Suprapubic skin (tissue), 4 donors: Measurements from ENCODE around the gene GRB10. TPM values are rescaled to one million over a fixed set of nuclear protein-coding genes. Genes with fewer than 3 reads are reported as not detected.

Experiments used
- DNase-seq, 2 donors: peaks; one replicate each; pipeline ENCODE4 v3.0.0-alpha.2; 2019; ENCODE audit warnings: low spot score in 2 of 2
- H3K27ac ChIP-seq: fragments of 200-600 bp; sonication (generic); one replicate; pipeline ENCODE4 v1.5.1; 2019
- H3K27me3 ChIP-seq: fragments of 200-600 bp; sonication (generic); one replicate; pipeline ENCODE4 v1.5.1; 2019
- H3K36me3 ChIP-seq: fragments of 200-600 bp; sonication (generic); one replicate; pipeline ENCODE4 v1.5.1; 2019
- H3K4me1 ChIP-seq: fragments of 200-600 bp; sonication (generic); one replicate; pipeline ENCODE4 v1.5.1; 2019
- H3K4me3 ChIP-seq: fragments of 200-600 bp; sonication (generic); one replicate; pipeline ENCODE4 v1.5.1; 2019; ENCODE audit warnings: mild to moderate bottlenecking
- H3K9me3 ChIP-seq: fragments of 200-600 bp; sonication (generic); one replicate; pipeline ENCODE4 v1.5.1; 2019
- EP300 ChIP-seq: sonication (generic); formaldehyde crosslinking; IDR thresholded peaks from one replicate; pipeline ENCODE4 v1.6.1; 2017; ENCODE audit warnings: antibody characterized with exemption
- POLR2A ChIP-seq, 2 donors: fragments of 450-650 bp; IDR thresholded peaks; one replicate each; pipeline ENCODE4 v1.6.1; 2017; ENCODE audit warnings: antibody characterized with exemption in 2 of 2, mild to moderate bottlenecking in 2 of 2, moderate library complexity in 2 of 2
- POLR2AphosphoS5 ChIP-seq, 3 donors: sonication (generic); formaldehyde crosslinking; IDR thresholded peaks; one replicate each; pipeline ENCODE4 v1.6.1; 2017; ENCODE audit warnings: antibody characterized with exemption in 3 of 3
- WGBS: methylation state at CpG from one replicate; pipeline ENCODE4 v1.1.5; 2018; 5-methylcytosine and 5-hydroxymethylcytosine counted together
- total RNA-seq, 4 donors: library from RNA; depleted of rRNA; stranded (reverse); fragments of >200 nt; gene quantifications; one replicate each; pipeline ENCODE4 v1.1.0, GENCODE V29; 2016
- TF ChIP-seq, protein P1 (sequence below), 2 donors: fragments of 200-600 bp in 1 of 2; fragments of 450-650 bp in 1 of 2; sonication (generic) in 1 of 2; IDR thresholded peaks; one replicate each; pipeline ENCODE4 v1.5.1; 2016 to 2019; ENCODE audit warnings: antibody characterized with exemption in 2 of 2, mild to moderate bottlenecking in 1 of 2, moderate library complexity in 1 of 2

GRB10 gene
- total RNA-seq, 4 donors from 2014 or later = 7.8 to 56.2 (median 11.5) TPM

DNA sequence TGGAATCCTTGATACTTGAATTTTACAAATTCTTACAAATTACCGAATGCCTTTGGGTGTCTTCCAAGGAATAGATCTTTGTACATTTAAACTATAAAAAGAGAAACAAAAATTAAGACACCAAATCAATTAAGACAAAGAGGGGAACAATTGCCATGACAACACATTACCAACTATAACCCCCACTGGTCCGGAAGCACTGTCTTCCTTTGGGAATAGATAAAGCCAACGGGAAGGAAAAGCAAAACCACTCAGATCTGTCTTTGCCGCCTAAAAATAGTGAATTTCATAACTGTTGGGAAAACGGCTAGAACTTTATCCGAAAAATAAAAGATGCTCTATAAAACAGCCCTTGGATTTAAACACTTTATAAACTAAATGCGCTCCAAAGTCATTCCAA lies 37.4 kb downstream of the GRB10 start:
- Histone ChIP-seq H3K9me3 (no peaks in the 10 kb centered on the region), H3K4me1 (peaks cover 10% of the 10 kb centered on the region), H3K4me3 (no peak overlapping the region), H3K27ac (no peak overlapping the region), H3K36me3 (peaks cover 4% of the 10 kb centered on the region), H3K27me3 (no peaks in the 10 kb centered on the region)
- TF ChIP-seq POLR2A (IDR thresholded peaks at IDR 0.05) (no peak), POLR2AphosphoS5 (IDR thresholded peaks at IDR 0.05) (no peak)
- WGBS = 80% methylated on average over 7 of the region's 7 CpGs
- DNase-seq = no peak

DNA sequence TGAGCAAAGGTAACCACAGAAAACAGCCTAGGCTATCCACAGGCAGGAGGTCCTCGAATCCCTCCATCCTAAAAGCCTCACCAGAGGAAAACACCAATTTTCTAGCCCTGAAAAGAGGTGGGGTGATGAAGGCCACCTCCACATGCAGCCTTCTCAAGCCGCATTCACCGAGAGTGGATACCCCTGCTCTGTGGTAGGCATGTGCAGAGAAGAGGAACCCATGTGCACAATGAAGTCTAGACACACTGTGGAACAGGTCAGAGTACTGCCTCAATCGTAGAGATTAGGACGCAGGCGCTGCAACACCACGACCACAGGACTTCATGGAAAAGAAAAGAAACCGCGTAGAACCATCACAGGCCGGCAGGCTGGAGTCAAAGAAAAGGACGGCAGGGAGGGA lies 38.8 kb downstream of the GRB10 start:
- TF ChIP-seq POLR2AphosphoS5 (IDR thresholded peaks at IDR 0.05) (no peak), POLR2A (IDR thresholded peaks at IDR 0.05) (no peak), EP300 (no peak)
- TF ChIP-seq, protein P1, sequence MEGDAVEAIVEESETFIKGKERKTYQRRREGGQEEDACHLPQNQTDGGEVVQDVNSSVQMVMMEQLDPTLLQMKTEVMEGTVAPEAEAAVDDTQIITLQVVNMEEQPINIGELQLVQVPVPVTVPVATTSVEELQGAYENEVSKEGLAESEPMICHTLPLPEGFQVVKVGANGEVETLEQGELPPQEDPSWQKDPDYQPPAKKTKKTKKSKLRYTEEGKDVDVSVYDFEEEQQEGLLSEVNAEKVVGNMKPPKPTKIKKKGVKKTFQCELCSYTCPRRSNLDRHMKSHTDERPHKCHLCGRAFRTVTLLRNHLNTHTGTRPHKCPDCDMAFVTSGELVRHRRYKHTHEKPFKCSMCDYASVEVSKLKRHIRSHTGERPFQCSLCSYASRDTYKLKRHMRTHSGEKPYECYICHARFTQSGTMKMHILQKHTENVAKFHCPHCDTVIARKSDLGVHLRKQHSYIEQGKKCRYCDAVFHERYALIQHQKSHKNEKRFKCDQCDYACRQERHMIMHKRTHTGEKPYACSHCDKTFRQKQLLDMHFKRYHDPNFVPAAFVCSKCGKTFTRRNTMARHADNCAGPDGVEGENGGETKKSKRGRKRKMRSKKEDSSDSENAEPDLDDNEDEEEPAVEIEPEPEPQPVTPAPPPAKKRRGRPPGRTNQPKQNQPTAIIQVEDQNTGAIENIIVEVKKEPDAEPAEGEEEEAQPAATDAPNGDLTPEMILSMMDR (IDR thresholded peaks at IDR 0.05) = no peak
- Histone ChIP-seq H3K4me3 (no peak overlapping the region), H3K27ac (no peak overlapping the region), H3K27me3 (no peaks in the 10 kb centered on the region), H3K36me3 (peaks cover 4% of the 10 kb centered on the region), H3K4me1 (peaks cover 20% of the 10 kb centered on the region), H3K9me3 (no peaks in the 10 kb centered on the region)
- DNase-seq = no peak
- WGBS = 97% methylated on average over 11 of the region's 11 CpGs

DNA sequence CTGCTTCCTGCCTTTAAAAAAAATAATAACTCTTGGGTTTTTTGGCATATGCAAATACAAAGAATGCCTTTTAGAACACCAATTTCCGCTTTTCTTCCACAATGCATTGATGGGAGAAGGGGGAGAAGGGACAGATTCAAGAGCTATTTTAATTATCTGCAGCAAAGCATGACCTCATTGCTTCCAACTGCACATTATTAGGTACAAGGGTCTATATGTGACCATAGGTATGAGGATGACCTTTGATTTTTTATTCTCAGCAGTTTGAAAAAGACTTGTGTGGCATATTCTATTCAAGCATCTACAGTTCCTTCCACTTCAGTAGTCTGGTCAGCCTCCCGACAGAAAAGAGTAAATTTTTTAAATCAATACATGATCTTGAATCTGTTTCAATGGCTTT lies 39.7 kb downstream of the GRB10 start:
- H3K36me3 ChIP-seq = peaks cover 4% of the 10 kb centered on the region
- TF ChIP-seq EP300 = no peak
- TF ChIP-seq, protein P1 (IDR thresholded peaks at IDR 0.05) = no peak
- TF ChIP-seq POLR2A (IDR thresholded peaks at IDR 0.05) = no peak
- no peak for TF ChIP-seq POLR2AphosphoS5 (IDR thresholded peaks at IDR 0.05)
- no peaks in the 10 kb centered on the region for H3K27me3 ChIP-seq
- no peak for DNase-seq
- no peak overlapping the region for H3K27ac ChIP-seq
- peaks cover 20% of the 10 kb centered on the region for H3K4me1 ChIP-seq
- no peaks in the 10 kb centered on the region for H3K9me3 ChIP-seq
- H3K4me3 ChIP-seq = no peak overlapping the region
- WGBS = 87% methylated on average over 2 of the region's 2 CpGs

DNA sequence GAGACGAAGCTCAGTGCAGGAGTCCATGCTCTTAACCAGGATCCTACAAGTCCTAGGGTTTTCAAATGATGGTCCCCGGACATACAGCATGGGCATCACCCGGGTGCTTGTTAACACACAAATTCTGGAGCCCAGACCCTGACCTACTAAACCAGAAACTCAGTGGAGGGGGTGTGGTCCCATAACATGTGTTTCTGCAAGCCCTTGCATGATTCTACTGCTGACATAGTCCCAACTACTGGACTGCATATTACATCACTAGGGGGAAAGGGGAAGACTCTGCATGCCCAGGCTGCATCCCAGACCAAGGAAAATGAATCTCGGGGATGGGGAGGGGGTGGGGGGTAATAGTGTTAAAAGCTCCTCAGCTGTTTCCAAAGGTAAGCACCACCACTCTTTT lies 40.3 kb downstream of the GRB10 start:
- 52% methylated on average over 4 of the region's 4 CpGs for WGBS
- peak in 1 of 2 donors; percentile 67 for DNase-seq
- Histone ChIP-seq H3K36me3 (no peaks in the 10 kb centered on the region), H3K27me3 (no peaks in the 10 kb centered on the region), H3K27ac (no peak overlapping the region), H3K4me1 (peaks cover 20% of the 10 kb centered on the region), H3K9me3 (no peaks in the 10 kb centered on the region), H3K4me3 (no peak overlapping the region)
- TF ChIP-seq EP300 = no peak
- TF ChIP-seq, protein P1 (IDR thresholded peaks at IDR 0.05) = no peak
- no peak for TF ChIP-seq POLR2AphosphoS5 (IDR thresholded peaks at IDR 0.05)
- no peak for TF ChIP-seq POLR2A (IDR thresholded peaks at IDR 0.05)

DNA sequence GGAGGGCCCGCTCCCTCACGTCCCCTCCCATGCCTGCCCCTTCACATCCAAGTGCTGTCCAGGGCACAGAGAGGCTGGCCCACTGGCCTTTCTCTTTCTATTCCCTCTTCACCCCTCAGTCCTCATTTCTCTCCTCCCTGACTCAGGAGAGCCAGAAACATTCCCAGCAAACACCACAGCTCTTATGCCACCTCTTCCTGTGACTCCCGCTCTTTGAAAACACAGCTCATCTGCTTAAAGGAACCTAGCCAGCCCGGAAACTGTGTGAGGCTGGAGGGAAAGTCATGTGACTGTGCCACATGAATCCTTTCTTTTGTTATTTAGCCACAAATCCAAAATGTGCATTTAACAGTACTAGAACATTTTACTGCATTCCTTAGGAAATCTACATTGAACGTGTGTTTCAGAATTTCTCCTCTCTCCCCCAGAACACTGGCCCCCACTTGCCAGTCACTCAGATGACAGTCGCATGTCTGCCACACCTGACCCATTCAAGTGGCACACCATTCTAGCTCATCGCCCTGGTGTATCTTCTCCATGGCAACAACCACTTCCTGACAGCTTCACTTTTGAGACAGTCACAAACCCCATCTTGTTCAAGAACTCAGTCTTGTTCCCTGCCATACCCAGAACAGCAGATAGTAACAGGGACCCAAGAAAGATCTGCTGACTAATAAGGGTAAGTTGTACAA lies 42.8 kb downstream of the GRB10 start:
- Histone ChIP-seq H3K27ac (no peak overlapping the region), H3K36me3 (no peaks in the 10 kb centered on the region), H3K4me1 (peaks cover 20% of the 10 kb centered on the region), H3K4me3 (no peak overlapping the region), H3K27me3 (no peaks in the 10 kb centered on the region), H3K9me3 (no peaks in the 10 kb centered on the region)
- TF ChIP-seq POLR2A (IDR thresholded peaks at IDR 0.05) (no peak), POLR2AphosphoS5 (IDR thresholded peaks at IDR 0.05) (no peak), EP300 (no peak)
- TF ChIP-seq, protein P1 (IDR thresholded peaks at IDR 0.05) = no peak
- WGBS = 78% methylated on average over 7 of the region's 7 CpGs
- DNase-seq = no peak
